HG02852 (cell line): ENCODE results near the gene UMAD1.

ENCODE experiments used
- ATAC-seq: cut with Tn5 transposase; IDR thresholded peaks from one replicate; pipeline ENCODE4 v1.9.1; 2021; ENCODE audit warnings: mild to moderate bottlenecking, moderate library complexity; ENCODE audit not compliant: unreplicated experiment

Gene UMAD1

GRCh38 chr7:7719236-7719635 is 78.7 kb downstream of the UMAD1 start:
- ATAC-seq, result peak; percentile 94

- ATAC-seq, result no peak
These were observed 79.6 kb downstream of the UMAD1 start for GRCh38 chr7:7720193-7720592.

GRCh38 chr7:7720750-7721621 is 80.4 kb downstream of the UMAD1 start:
- ATAC-seq, result no peak

GRCh38 chr7:7731732-7732131 is 91.2 kb downstream of the UMAD1 start:
- no peak for ATAC-seq

- no peak for ATAC-seq
These were observed 92.2 kb downstream of the UMAD1 start for GRCh38 chr7:7732621-7733281.

- no peak for ATAC-seq
These were observed 96.1 kb downstream of the UMAD1 start for GRCh38 chr7:7736671-7737070.

GRCh38 chr7:7737674-7738073 is 97.1 kb downstream of the UMAD1 start:
- ATAC-seq, result no peak

GRCh38 chr7:7738177-7738576 is 97.6 kb downstream of the UMAD1 start:
- ATAC-seq, result no peak

GRCh38 chr7:7738622-7739021 is 98.1 kb downstream of the UMAD1 start:
- ATAC-seq, result no peak

- no peak for ATAC-seq
These were observed 98.9 kb downstream of the UMAD1 start for GRCh38 chr7:7739204-7740036.

- no peak for ATAC-seq
These were observed 99.4 kb downstream of the UMAD1 start for GRCh38 chr7:7740037-7740355.

- no peak for ATAC-seq
These were observed 101.7 kb downstream of the UMAD1 start for GRCh38 chr7:7742223-7742622.

- no peak for ATAC-seq
These were observed 104.7 kb downstream of the UMAD1 start for GRCh38 chr7:7745258-7745657.

GRCh38 chr7:7745966-7746365 is 105.4 kb downstream of the UMAD1 start:
- no peak for ATAC-seq

GRCh38 chr7:7746458-7746857 is 105.9 kb downstream of the UMAD1 start:
- ATAC-seq, result no peak

GRCh38 chr7:7750571-7751242 is 110.2 kb downstream of the UMAD1 start:
- no peak for ATAC-seq

- ATAC-seq, result no peak
These were observed 110.9 kb downstream of the UMAD1 start for GRCh38 chr7:7751243-7752092.

- ATAC-seq, result no peak
These were observed 116.0 kb downstream of the UMAD1 start for GRCh38 chr7:7756577-7756976.

GRCh38 chr7:7757576-7757975 is 117.0 kb downstream of the UMAD1 start:
- no peak for ATAC-seq

GRCh38 chr7:7761340-7761973 is 120.9 kb downstream of the UMAD1 start:
- peak; percentile 21 for ATAC-seq
